Measurements from ENCODE around the gene PLA2G4F.

Gene PLA2G4F

DNA sequence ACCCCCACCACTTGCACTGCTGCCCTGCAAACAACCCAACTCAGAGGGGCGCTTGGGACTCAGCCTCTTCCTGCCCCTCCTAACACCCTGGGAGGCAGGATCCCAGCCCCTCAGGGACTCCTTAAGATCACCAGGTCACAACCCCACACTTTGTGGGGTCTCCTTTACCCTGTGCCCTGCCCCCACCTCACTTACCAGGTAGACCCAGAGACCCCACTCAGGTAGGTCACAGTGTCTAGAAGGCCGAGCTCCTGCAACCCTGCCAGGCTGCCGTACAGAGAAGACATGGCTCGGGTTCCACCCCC, 9.1 kb downstream of the PLA2G4F start:
- no peak for DNase-seq

GRCh38 chr15:42146551-42147430, 9.6 kb downstream of the PLA2G4F start:
- DNase-seq, result no peak

- no peak for DNase-seq
Observed at GRCh38 chr15:42145546-42146455, 10.6 kb downstream of the PLA2G4F start.

DNA sequence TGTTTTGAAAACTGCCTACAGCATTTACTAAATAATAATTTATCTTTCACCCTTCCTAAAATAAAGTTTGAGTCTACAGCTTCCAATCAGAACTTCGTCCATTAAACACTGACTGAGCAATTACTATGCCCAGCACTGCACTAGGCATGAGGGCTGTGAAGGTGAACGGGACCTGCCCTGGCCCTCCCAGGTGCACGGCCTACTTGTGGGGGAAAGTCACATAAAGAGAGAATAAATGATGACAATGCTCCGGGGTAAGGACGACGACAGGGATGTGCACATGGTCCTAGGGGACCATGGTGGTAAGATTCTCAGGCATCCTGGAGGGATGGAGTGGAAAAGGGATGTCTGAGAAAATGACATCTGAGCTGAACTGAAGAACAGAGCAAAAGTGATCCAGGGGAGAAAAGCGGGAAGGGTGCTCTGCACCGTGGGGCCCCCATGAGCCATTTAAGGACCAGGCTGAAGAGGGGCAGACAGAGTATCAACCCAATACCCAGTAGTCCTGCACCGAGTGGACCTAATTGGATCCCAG, 11.5 kb downstream of the PLA2G4F start:
- DNase-seq, result no peak

DNA sequence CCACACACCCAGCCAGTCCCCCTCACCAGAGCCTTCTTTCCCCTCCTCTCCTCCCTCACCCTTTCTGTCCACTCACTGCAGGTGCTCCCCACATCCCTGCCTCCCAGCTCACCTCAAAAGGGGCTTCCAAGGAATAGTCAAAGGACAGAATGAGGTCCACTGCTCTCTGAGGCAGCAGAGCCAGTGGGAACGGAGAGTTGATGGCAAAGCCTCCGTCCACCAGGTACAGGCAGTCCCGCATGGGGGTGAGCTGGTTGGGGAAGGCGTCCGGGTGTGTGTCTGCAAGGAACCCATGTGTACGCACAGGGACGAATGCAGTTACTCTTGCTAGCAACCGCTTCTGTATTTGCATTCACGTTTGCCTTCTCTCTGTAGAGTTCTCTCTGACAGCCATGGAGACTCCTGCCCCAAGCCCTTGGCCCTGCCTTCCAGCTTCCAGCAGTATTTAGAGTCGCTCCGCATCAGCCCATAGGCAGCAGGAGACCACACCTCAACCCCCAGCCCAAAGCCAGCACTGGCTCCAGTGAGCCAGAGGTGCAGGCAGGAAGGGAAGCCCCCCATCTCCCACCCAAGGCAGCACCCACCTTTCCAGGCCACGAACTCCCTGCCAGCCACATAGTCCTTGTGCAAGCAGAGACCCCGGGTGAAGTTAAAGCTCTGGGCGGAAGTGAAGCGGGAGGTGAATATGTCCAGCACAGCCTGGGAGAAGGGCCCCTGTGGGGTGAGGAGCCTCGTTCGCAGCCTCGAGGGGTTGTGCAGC, 12.4 kb downstream of the PLA2G4F start:
- DNase-seq, result no peak

GRCh38 chr15:42143356-42143755, 13.1 kb downstream of the PLA2G4F start:
- no peak for DNase-seq

GRCh38 chr15:42141795-42142667, 14.4 kb downstream of the PLA2G4F start:
- no peak for DNase-seq

DNA sequence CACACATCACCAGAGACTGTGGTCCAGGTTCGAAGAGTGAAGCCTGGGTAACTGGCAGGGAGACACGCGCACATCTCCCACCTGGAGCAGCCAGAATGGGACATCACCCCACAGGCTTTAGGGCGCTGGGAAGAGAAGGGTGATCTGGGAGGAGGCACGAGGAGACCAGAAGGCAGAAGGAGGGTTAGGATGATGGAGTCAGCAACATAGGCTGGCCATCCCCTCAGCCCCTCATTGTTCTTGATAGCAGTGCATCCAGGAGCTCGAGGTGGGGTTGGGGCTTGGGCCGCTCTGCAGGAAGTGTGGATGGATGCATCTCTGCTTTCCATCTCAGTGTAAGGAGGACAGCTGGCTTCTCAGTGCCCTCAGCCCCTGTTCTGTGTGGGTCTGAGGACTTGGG, 15.2 kb downstream of the PLA2G4F start:
- no peak for DNase-seq

GRCh38 chr15:42140383-42141070, 15.9 kb downstream of the PLA2G4F start:
- no peak for DNase-seq

DNA sequence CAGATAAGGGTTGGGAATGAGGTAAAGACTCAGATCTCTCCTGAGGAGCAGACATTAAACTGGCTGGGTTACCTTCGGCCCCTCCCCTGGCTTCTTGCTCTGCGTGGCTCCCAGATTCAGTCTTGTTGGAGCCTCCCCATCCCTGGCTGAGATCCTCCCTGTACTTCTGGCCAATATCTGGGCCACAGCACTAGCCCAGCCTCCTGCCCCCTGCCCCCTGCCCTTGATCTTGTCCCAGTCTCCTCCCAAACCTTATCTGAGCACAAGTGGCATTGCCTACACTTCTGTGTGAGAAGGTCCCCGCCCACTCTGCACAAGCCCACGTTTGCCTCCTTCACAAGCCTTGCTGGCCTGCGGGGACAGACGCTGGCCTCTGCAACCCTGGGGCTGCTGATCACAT, 16.8 kb downstream of the PLA2G4F start:
- no peak for DNase-seq

- DNase-seq, result no peak
Observed at GRCh38 chr15:42138968-42139386, 17.5 kb downstream of the PLA2G4F start.

- DNase-seq, result no peak
Observed at GRCh38 chr15:42138411-42138810, 18.0 kb downstream of the PLA2G4F start.

DNA sequence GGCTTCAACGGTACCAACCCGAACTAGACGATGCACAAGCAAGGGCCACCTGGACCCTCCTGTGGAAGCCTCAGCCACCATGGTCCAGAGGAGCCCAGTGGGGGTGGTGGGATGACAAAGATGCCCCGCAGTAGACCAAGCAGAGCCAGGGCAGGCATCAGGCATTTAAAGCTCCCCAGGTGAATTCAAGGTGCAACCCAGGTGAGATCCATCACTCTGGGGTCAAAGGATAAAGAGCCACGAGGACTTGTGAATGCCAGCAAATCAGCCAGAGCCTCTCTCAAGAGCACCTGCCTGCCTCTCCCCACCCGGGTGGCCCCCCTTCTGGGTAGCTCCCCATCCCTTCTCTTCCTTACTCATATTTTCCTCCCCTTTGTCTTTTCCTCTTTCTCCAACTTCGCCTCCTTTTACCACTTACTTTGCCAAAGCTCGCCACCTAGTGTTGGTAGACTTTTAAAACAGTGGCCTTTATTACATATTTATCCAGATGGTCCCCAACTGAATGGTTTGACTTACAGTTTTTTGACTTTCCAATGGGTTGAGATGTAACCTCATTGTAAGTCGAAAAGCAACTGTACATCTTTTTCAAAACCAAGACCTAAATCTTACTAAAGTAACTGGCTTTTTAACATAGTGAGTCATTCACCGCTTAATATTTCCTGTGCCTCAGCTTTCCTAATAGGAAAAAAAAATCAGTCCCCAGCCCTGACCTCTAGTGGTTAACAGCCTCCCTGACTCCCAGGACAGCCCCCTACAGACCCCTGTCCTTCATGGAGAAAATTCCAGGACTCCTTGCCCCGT, 18.8 kb downstream of the PLA2G4F start:
- peak in 4 of 51 donors; percentile 7 to 69 (median 14) for DNase-seq

DNA sequence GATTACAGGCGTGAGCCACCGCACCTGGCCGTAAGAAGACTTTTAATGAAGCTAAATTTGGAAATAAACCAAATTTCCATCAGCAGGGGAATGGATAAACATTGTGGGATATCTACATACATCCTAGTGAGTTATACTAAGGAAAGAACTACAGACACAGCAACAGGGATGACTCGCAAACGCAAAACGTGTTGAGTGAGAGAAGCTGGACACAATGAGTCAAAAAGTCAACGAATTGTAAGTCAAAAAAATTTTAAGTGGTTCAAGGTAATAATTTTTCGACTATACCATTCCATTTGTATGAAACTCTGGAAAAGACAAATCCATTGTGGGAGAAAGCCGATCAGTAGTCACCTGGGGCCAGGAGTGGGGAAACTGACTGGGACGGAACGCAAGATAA, 19.9 kb downstream of the PLA2G4F start:
- no peak for DNase-seq

- DNase-seq, result no peak
Observed at GRCh38 chr15:42135351-42135750, 21.1 kb downstream of the PLA2G4F start.

DNA sequence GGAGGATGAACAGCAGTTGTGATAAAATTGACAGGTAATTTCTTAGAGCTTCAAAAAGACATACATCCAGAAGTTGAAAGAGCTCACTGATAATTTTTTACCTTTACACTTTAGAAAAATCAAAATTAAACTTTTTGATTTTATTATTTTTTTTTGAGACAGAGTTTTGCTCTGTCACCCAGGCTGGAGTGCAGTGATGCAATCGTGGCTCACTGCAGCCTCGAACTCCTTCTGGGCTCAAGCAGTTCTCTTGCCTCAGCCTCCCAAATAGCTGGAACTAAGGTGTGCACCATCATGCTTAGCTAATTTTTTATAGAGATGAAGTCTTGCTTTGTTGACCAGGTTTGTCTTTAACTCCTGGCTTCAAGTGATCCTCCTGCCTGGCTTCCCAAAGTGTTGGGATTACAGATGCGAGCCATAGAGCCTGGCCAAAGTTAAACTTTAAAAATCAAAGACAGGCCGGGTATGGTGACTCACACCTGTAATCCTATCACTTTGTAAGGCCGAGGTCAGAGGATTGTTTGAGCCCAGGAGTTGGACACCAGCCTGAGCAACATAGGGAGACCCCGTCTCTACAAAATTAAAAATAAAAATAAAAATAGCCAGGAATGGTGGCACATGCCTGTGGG, 21.7 kb downstream of the PLA2G4F start:
- no peak for DNase-seq

GRCh38 chr15:42133886-42134502, 22.4 kb downstream of the PLA2G4F start:
- peak in 12 of 51 donors; percentile 4 to 52 (median 27) for DNase-seq

GRCh38 chr15:42133356-42133755, 23.1 kb downstream of the PLA2G4F start:
- no peak for DNase-seq
